Body of pancreas (tissue), 4 donors: ENCODE data around the gene SCN1B. TPM values are rescaled to one million over a fixed set of nuclear protein-coding genes. Genes with fewer than 3 reads are reported as not detected.
A peak's percentile ranks its signal among the peaks of the same experiment; 100 is the strongest.

ENCODE experiments used
- ATAC-seq: fragments of 150-250 bp; one replicate; pipeline ENCODE4 v1.9.1; 2016
- DNase-seq, 4 donors: peaks; one replicate each; pipeline ENCODE4 v3.0.0-alpha.2; 2019
- H3K27ac ChIP-seq, 4 donors: fragments of 200-600 bp; sonication (generic); 1 replicate in 3 of 4; 2 replicates in 1 of 4; pipeline versions ENCODE4 v1.5.1 to v1.6.1; 2016 to 2019; ENCODE audit warnings: mild to moderate bottlenecking in 1 of 4, mixed read lengths in 1 of 4, moderate library complexity in 1 of 4
- H3K27me3 ChIP-seq, 2 donors: fragments of 200-600 bp; sonication (generic); one replicate each; pipeline ENCODE4 v1.6.0; 2016; ENCODE audit warnings: mild to moderate bottlenecking in 1 of 2
- H3K36me3 ChIP-seq, 2 donors: fragments of 200-600 bp; sonication (generic); replicated peaks in 1 of 2; 2 replicates each; pipeline ENCODE4 v1.5.1; 2016; ENCODE audit warnings: low read depth in 2 of 2; ENCODE audit not compliant: insufficient read depth in 1 of 2
- H3K4me1 ChIP-seq: fragments of 200-600 bp; sonication (generic); one replicate; pipeline ENCODE4 v1.6.0; 2016
- H3K4me3 ChIP-seq, 2 donors: fragments of 200-600 bp; sonication (generic); 1 replicate in 1 of 2; 2 replicates in 1 of 2; pipeline ENCODE4 v1.5.1; 2016 to 2019
- H3K9me3 ChIP-seq, 3 donors: fragments of 200-600 bp; sonication (generic); 1 replicate in 2 of 3; 2 replicates in 1 of 3; pipeline ENCODE4 v1.5.1; 2016
- CTCF ChIP-seq, 7 experiments: fragments of 450-650 bp in 4 of 7; fragments of 200-600 bp in 3 of 7; sonication (generic) in 3 of 7; IDR thresholded peaks; one replicate each; pipeline ENCODE4 v1.5.1; 2016 to 2019; ENCODE audit warnings: antibody characterized with exemption in 7 of 7
- POLR2A ChIP-seq, 3 donors: fragments of 450-650 bp; IDR thresholded peaks; one replicate each; pipeline ENCODE4 v1.6.1; 2016; ENCODE audit warnings: antibody characterized with exemption in 3 of 3, mild to moderate bottlenecking in 2 of 3
- WGBS, 2 donors: methylation state at CpG; one replicate each; pipeline ENCODE4 v1.1.5; 2017; 5-methylcytosine and 5-hydroxymethylcytosine counted together
- intact Hi-C: fragments of 100-400 bp; cut with DNase I; formaldehyde crosslinking; loops from one replicate; pipeline ENCODE4 v1.15.1; 2023
- total RNA-seq, 2 donors: library from RNA; depleted of rRNA; stranded (reverse); fragments of >200 nt; gene quantifications; one replicate each; pipeline ENCODE4 v1.1.0, GENCODE V29; 2016

The SCN1B gene
- total RNA-seq, 2 donors from 2014 or later = 2.3 to 23.6 TPM

- H3K27ac ChIP-seq = no peak overlapping the region
Observed at GRCh38 chr19:35060160-35060855, 30.0 kb downstream of the SCN1B start.

GRCh38 chr19:35061583-35062373 is 31.5 kb downstream of the SCN1B start:
- DNase-seq = no peak
- no peak overlapping the region for H3K27ac ChIP-seq
- H3K27me3 ChIP-seq = no peaks in the 10 kb centered on the region
- H3K9me3 ChIP-seq = no peaks in the 10 kb centered on the region
- H3K36me3 ChIP-seq = no peaks in the 10 kb centered on the region
- WGBS, 2 donors = 80 to 86% methylated on average over 7 of the region's 7 CpGs
- no peak overlapping the region for H3K4me3 ChIP-seq
- peaks cover 18% of the 10 kb centered on the region for H3K4me1 ChIP-seq
- TF ChIP-seq CTCF (IDR thresholded peaks at IDR 0.05) (no peak), POLR2A (IDR thresholded peaks at IDR 0.05) (no peak)
- ATAC-seq = no peak
- intact Hi-C loops = no loop called here

More at GRCh38 chr19:35060160-35060855, 30.0 kb downstream of the SCN1B start:
- Histone ChIP-seq H3K4me1 (peaks cover 18% of the 10 kb centered on the region), H3K9me3 (no peaks in the 10 kb centered on the region), H3K27me3 (no peaks in the 10 kb centered on the region), H3K36me3 (no peaks in the 10 kb centered on the region), H3K4me3 (no peak overlapping the region)
- ATAC-seq = no peak
- intact Hi-C loops = no loop called here
- DNase-seq = no peak
- WGBS, 2 donors = 92 to 93% methylated on average over 22 to 27 of the region's 29 CpGs
- TF ChIP-seq CTCF (IDR thresholded peaks at IDR 0.05) (no peak), POLR2A (IDR thresholded peaks at IDR 0.05) (no peak)

DNA sequence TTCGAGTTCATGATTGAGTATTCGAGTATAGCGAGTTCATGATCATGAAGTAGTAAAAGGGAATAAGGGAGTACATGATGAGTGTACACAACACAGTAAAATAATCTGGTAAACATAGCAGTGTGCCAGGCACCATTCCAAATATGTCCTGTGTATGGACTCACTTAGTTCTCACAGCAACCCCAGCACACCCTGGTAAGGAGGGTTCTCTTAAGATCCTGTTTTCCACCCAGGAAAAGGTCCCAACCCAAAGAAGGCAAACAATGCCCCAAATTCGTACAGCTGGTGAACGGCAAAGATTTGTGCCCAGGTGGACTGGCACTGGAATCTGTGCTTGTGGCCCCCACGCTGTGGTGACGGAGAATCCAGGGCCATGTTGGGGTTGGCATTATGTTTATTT is 32.7 kb downstream of the SCN1B start:
- Histone ChIP-seq H3K36me3 (no peaks in the 10 kb centered on the region), H3K27ac (peak overlapping the region in 1 of 4 donors; percentile 46), H3K9me3 (no peaks in the 10 kb centered on the region), H3K27me3 (no peaks in the 10 kb centered on the region), H3K4me1 (peaks cover 23% of the 10 kb centered on the region), H3K4me3 (no peak overlapping the region)
- WGBS, 2 donors = 66 to 69% methylated on average over 7 of the region's 7 CpGs
- ATAC-seq (no peak), DNase-seq (peak in 1 of 4 donors; percentile 55)
- TF ChIP-seq CTCF (IDR thresholded peaks at IDR 0.05) (no peak), POLR2A (IDR thresholded peaks at IDR 0.05) (no peak)
- intact Hi-C loops = no loop called here

DNA sequence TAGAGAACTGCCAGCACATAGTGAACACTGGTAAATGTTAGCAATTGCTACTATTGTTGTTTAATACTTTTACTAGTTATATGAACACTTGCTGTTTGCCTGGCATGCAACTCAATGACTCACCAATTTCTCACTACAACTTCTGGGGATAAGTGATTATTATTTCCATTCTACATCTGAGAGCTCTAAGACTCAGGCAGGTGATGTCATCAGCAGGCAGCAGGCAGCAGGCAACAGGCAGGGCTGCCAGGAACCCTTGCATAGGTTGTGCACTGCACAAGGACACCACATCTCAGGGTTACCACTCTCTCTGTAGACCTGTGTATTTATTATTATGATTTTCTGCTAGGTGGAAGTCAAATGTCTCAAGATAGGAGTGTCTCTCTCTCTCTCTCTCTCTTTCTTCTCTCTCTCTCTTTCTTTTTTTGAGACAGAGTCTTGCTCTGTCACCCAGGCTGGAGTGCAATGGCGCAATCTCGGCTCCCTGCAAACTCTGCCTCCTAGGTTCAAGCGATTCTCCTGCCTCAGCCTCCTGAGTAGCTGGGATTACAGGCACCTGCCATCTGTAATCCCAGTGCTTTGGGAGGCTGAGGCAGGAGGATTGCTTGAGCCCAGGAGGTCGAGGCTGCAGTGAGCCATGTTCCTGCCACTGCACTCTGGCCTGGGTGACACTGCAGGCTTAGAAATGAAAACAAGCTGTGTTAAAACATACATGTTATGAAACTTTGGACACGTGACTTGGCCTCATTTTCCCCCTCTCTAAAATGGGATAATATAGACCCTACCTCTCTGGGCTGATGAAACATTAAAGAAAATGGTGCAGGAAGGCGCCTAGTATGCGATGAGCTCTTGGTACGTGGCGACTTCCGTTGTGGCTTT is 33.9 kb downstream of the SCN1B start:
- Histone ChIP-seq H3K27me3 (no peaks in the 10 kb centered on the region), H3K9me3 (no peaks in the 10 kb centered on the region), H3K4me3 (no peak overlapping the region), H3K36me3 (no peaks in the 10 kb centered on the region), H3K4me1 (peaks cover 27% of the 10 kb centered on the region), H3K27ac (peak overlapping the region in 3 of 4 donors; percentile 12 to 46 (median 39))
- intact Hi-C loops = no loop called here
- TF ChIP-seq POLR2A (IDR thresholded peaks at IDR 0.05) (no peak), CTCF (IDR thresholded peaks at IDR 0.05) (no peak)
- WGBS, 2 donors = 55 to 71% methylated on average over 7 to 10 of the region's 10 CpGs
- peak in 3 of 4 donors; percentile 53 to 71 (median 60) for DNase-seq
- ATAC-seq = peak; percentile 69
